Glutamatergic neuron (in vitro differentiated cells): Measurements from ENCODE around the gene KCNJ14. TPM values are rescaled to one million over a fixed set of nuclear protein-coding genes. Genes with fewer than 3 reads are reported as not detected.

Experiments
- DNase-seq: peaks from one replicate; pipeline ENCODE4 v3.0.0; 2022
- H3K27ac Mint-ChIP-seq: one replicate; pipeline ENCODE4 v1.8.0; 2020; ENCODE audit warnings: mild to moderate bottlenecking, mixed read lengths, inconsistent platforms; ENCODE audit not compliant: unreplicated experiment
- H3K27me3 Mint-ChIP-seq: one replicate; pipeline ENCODE4 v1.8.0; 2020; ENCODE audit warnings: mild to moderate bottlenecking, moderate library complexity, mixed read lengths, inconsistent platforms; ENCODE audit not compliant: unreplicated experiment
- H3K36me3 Mint-ChIP-seq: one replicate; pipeline ENCODE4 v1.8.0; 2020; ENCODE audit warnings: mild to moderate bottlenecking, mixed read lengths, inconsistent platforms; ENCODE audit not compliant: unreplicated experiment
- H3K4me1 Mint-ChIP-seq: one replicate; pipeline ENCODE4 v1.8.0; 2020; ENCODE audit warnings: mild to moderate bottlenecking, low read depth, mixed read lengths, inconsistent platforms; ENCODE audit not compliant: unreplicated experiment
- H3K4me3 Mint-ChIP-seq: one replicate; pipeline ENCODE4 v1.8.0; 2020; ENCODE audit warnings: mild to moderate bottlenecking, mixed read lengths, inconsistent platforms; ENCODE audit not compliant: unreplicated experiment
- H3K9me3 Mint-ChIP-seq: one replicate; pipeline ENCODE4 v1.8.0; 2020; ENCODE audit warnings: mild to moderate bottlenecking, moderate library complexity, mixed read lengths, inconsistent platforms; ENCODE audit not compliant: unreplicated experiment
- CTCF ChIP-seq: fragments of 200-600 bp; sonication (generic); IDR thresholded peaks from one replicate; pipeline ENCODE4 v1.5.0; 2021; ENCODE audit not compliant: partially characterized antibody, unreplicated experiment
- total RNA-seq: library from RNA; stranded (reverse); fragmentation: NEBNext Ultra II Directional; extraction: Animal tissue kit (Norgen Biotek cat#: 25700); gene quantifications from one replicate; pipeline ENCODE4 v1.2.1, GENCODE V29; 2021; ENCODE audit not compliant: unreplicated experiment

The KCNJ14 gene
- total RNA-seq, 1 donor from 2014 or later: 1.0 TPM

- H3K4me3 Mint-ChIP-seq: no peak overlapping the region
- H3K4me1 Mint-ChIP-seq: peaks cover 4% of the 10 kb centered on the region
- H3K9me3 Mint-ChIP-seq: peaks cover 13% of the 10 kb centered on the region
- DNase-seq: no peak
- H3K36me3 Mint-ChIP-seq: no peaks in the 10 kb centered on the region
- no peak for TF ChIP-seq CTCF
- peaks cover 25% of the 10 kb centered on the region for H3K27me3 Mint-ChIP-seq
- no peak overlapping the region for H3K27ac Mint-ChIP-seq
Observed at GRCh38 chr19:48496959-48497727, 41.8 kb downstream of the KCNJ14 start.

- no peaks in the 10 kb centered on the region for H3K4me1 Mint-ChIP-seq
- H3K27ac Mint-ChIP-seq: no peak overlapping the region
- peaks cover 17% of the 10 kb centered on the region for H3K27me3 Mint-ChIP-seq
- DNase-seq: no peak
- no peak for TF ChIP-seq CTCF
- H3K9me3 Mint-ChIP-seq: peaks cover 11% of the 10 kb centered on the region
- H3K36me3 Mint-ChIP-seq: no peaks in the 10 kb centered on the region
- H3K4me3 Mint-ChIP-seq: no peak overlapping the region
Observed at GRCh38 chr19:48497728-48498594, 42.6 kb downstream of the KCNJ14 start.

- Mint-ChIP-seq H3K27me3 (peaks cover 17% of the 10 kb centered on the region), H3K4me3 (no peak overlapping the region), H3K27ac (no peak overlapping the region), H3K4me1 (no peaks in the 10 kb centered on the region), H3K9me3 (peaks cover 11% of the 10 kb centered on the region), H3K36me3 (no peaks in the 10 kb centered on the region)
- no peak for TF ChIP-seq CTCF
- no peak for DNase-seq
Observed at GRCh38 chr19:48498595-48499311, 43.4 kb downstream of the KCNJ14 start.

GRCh38 chr19:48499316-48500090, 44.1 kb downstream of the KCNJ14 start:
- no peak overlapping the region for H3K27ac Mint-ChIP-seq
- H3K4me3 Mint-ChIP-seq: no peak overlapping the region
- no peaks in the 10 kb centered on the region for H3K36me3 Mint-ChIP-seq
- no peak for TF ChIP-seq CTCF
- no peaks in the 10 kb centered on the region for H3K4me1 Mint-ChIP-seq
- peaks cover 12% of the 10 kb centered on the region for H3K27me3 Mint-ChIP-seq
- DNase-seq: no peak
- peaks cover 11% of the 10 kb centered on the region for H3K9me3 Mint-ChIP-seq
